Measurements from ENCODE around the gene SMYD3.

SMYD3 gene

DNA sequence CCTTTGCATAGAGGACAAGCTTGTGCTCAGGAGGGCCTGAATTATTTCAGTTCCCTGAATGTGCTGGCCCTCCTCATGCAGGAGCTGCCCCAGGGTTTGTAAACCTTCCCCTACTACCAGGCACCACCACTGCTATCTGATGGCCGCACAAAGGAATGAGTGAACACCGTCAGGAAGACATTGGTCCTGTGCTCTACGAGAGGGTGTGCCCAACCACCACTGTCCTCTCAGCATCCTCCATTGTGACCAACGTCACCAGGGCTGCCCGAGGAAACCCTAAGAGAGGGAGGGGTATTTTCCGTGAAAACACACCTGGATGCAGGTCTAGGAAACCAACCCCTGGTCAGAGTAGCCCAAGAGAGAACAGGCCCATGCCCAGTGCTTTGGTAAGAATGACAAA, 694.8 kb downstream of the SMYD3 start:
- intact Hi-C loops (cut with DNase I): no loop called here
- no peak for DNase-seq

DNA sequence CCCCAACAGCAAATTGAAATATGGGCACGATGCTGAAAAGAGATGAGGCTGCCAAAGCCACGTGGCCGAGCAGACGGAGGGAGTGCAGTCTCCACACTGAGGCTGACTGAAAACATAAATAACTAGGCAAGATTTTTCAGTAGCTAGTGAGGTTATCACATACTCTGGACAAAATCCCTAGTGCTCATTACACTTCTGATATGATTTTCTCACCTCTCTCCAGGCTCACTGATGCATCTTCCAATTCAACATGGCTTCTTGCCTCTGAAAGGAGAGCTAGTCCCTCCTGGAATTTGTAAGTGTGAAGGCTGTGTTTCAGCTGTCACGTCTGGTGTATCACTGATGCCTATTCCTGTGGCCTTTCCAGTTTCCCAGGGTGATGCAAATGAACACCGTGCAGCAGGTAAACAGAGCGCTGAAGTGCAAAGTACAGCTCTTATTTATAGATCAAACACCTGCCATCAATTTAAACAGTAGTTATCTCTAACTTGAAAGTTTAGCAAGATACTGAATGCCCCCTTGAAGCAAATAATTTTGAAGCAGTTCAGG, 696.2 kb downstream of the SMYD3 start:
- intact Hi-C loops (cut with DNase I): no loop called here
- no peak for DNase-seq

DNA sequence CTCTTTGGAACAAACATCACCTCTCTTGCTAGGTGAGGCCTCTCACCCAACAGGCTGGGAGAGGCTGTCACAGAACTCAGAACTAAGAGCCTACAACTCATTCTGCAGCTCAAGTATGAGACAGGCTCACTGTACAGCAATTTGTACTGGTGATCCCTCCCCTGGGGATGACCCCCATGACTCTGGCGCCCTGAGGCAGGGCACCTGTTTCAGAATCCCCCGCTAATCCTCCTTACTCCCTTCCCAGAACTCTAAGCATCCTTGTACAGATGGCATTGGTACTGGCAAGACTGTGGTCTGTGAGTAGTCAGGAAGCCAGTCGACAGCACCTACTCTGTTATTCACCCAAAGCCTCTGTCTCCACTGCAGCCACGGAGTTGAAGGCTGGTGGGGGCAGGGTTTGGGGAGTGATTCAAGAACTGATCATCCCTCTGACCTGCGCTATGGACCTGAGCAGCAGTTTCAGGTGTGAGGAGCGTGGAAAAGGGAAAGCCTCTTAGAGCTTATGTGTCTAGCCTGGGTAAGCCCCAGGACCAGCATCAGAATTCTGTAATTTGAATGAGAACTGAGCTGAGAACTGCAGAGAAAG, 696.8 kb downstream of the SMYD3 start:
- DNase-seq: no peak
- intact Hi-C loops (cut with DNase I): no loop called here

DNA sequence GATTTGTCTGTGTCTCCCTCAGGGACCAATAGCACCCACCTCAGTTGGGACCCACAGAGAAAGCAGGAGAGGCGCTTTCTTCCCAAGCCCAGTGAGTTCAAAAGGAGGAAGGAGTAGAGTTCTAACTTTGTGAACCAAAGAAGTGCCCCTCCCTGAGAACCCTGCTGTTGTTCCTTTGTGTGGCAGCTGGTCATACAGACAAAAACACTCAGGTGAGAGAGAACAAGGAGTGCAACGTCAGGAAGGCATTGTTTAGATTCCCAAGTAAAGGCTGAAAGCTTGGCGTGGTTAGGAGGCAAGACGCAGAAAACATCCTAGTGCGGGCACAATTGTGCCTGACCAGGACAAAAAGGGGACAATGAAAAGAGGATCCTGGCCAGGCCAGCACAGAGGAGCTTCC, 697.7 kb downstream of the SMYD3 start:
- intact Hi-C loops (cut with DNase I): no loop called here
- peak in 1 of 42 donors; percentile 20 for DNase-seq

DNA sequence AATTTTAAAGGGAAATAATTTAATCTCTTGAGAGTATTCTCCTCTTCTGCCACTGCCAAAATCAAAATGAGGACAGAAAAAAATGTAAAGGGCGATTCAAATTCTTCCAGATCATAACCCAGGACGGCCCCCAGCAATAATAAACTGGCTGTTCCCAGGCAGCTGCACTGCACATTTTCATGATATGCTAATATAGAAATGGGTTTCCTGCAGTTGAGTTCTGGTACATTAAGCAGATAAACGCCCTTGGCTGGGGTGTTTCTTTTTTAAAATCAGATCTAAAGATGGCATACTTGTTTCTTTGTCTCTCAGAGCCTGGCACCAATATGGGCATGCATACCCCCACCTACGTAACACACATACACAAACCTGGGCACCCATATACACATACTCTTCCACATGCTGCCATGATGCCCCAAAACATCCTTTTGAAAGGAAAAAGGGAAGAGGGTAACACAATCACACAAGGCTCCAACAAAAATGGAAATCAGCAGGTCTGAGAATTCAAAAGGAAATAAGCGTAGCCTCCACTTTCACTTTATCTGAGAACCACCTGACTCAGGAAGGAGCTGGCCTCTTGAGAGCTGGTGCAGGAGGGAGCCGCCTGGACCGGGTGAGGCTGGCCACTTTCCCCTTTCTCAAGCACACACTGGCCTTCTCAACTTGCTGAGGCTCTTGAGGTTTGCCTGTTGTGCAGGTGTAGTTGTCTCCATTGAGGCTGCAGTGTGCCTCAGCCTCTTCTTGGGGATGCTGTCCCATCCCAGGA, 698.9 kb downstream of the SMYD3 start:
- DNase-seq: no peak
- intact Hi-C loops (cut with DNase I): no loop called here

DNA sequence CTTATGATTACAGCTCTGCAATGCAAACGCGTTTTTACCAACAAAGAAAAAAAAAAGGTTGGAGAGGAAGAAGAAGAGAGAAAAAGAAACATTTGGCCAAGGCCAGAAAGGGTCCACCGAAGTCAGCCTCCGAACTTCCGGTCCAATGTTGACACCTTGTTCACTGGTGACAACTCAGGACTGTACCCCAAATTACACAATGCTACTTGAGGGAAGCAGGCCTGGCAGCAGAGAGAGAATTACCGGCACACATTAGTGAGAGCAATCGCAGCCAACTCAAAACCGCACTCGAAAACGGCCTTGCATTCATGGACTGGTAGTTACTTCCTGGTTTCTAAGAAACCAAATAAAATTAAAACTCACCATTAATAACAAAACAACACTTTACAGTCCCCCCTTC, 699.8 kb downstream of the SMYD3 start:
- DNase-seq: peak in 8 of 42 donors; percentile 6 to 57 (median 20)
- intact Hi-C loops (cut with DNase I): no loop called here

DNA sequence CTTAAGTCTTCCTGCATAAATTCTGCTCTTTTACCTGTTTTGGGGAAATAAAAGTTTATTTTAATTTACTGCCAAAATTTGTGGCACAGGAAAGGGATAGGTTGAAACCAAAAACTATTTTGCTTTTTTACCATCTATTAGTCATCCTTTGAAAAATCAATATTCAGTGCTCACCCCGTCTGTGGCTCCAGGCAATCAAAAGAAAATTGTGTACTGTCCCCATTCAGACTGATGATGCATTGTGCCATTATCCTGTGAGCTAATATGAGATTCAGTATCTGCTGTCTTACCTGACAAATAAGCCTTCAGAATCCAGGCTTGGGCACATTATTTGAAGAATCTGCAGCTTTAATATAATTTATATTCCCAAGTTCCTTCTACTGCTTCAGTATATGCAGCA, 701.5 kb downstream of the SMYD3 start:
- intact Hi-C loops (cut with DNase I): no loop called here
- no peak for DNase-seq

DNA sequence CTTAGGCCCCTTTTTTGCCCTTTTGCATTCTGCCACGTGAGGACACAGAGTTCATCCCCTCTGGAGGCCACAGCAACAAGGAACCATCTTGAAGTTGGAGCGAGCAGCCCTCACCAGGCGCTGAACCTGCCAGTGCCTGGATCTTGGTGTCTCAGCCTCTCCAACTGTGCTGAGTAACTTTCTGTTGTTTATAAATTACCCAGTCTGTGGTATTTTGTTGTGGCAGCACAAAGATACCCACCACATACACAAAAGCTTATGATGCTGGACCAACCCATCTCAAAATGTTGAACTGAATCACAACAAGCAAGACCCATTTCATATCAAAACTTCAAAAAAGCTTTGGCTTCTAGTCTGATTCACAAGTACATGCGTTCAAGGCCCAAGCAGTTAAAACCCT, 702.4 kb downstream of the SMYD3 start:
- intact Hi-C loops (cut with DNase I): no loop called here
- no peak for DNase-seq

DNA sequence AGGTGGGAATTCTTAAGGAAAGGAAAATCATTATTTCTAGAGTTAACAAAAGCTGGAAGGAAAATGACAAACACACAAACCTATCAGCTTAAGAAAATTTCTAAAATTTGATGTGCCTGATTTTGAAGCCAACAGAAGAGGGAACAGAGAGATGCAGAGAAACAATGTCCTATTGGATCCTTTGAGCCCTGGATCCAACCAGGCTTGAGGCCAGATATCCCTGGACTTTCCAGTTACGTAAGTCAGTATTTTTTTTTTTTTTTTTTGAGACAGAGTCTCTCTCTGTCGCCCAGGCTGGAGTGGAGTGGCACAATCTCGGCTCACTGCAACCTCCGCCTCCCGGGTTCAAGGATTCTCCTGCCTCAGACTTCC, 703.4 kb downstream of the SMYD3 start:
- intact Hi-C loops (cut with DNase I): no loop called here
- DNase-seq: no peak

DNA sequence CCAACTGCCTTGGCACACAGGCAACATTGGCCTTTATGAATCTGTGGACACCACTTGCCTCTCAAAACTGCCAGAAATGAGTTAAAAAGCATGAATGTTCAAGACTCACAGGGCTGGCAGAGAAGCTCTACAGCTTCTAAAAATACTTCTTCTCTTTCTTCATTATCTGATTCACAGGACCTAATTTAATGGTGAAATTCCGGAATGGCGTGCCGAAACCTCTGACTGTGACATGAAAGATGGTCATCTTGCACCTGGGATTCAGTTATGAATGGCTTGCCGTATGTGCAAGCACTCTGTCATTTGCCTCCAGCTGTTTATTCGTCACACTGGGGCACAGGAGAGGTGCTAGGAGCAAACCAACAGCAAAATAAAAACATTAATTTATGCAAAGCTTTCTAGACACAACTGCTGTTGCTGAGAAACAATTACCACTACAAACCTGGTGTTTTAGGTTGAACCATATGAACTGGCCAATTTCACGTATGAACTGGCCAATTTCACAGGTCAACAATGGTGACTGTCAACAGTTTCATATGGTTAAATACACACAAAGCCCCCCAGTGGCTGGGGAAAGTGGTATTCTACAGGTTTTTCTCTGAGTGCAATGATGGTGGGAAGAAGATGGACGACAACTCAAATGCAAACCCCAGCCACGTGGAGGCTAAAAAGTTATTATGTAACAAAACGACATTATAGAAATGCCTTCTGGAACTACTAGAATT, 704.0 kb downstream of the SMYD3 start:
- DNase-seq: no peak
- intact Hi-C loops (cut with DNase I): no loop called here

DNA sequence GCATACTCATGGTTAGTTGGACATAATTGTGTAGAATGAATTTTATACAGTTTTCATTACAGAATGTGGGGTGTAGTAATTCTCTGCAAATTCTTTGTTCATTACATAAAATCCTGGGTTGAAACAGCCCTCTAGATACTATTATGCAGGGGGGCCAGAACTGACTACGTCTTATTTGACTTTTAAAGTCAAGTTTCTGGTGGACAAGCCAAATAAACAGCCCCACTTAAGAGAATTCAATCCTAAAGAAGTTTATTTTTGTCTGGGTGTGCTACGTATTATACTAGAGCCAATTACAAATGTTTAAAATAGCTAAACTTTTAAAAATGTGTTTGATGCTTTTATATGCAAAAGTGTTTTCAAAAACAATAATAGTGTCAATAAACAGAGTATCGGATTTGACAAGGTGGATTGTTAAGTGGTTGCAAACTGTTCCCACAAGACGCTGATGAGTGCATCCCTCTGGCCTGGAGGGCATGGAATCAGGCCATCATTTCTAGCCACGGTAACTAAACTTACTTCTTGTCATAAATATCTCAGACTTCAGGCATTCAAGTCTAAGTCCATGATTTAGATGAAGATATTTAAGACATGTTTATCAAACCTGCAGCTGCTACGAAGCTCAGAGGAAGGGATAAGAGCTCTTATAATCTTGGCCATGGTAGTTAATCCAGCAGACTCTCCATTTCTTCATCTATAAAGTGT, 706.0 kb downstream of the SMYD3 start:
- intact Hi-C loops (cut with DNase I): no loop called here
- no peak for DNase-seq

DNA sequence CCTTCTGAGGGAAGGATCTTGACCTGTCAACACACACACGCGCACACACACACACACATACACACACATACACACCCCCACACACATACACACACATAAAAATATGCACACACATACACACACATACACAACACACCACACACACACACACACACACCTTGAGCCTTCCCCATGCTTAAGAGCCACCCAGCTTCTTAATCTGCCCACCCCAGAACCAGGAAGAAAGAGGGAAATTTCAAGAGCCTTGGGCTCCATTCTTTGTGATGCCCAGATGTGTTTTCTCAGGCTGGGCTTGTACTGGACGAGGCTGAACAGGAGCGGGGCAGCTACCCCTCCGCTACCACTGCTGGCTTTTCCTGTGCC, 708.7 kb downstream of the SMYD3 start:
- intact Hi-C loops (cut with DNase I): no loop called here
- DNase-seq: no peak

DNA sequence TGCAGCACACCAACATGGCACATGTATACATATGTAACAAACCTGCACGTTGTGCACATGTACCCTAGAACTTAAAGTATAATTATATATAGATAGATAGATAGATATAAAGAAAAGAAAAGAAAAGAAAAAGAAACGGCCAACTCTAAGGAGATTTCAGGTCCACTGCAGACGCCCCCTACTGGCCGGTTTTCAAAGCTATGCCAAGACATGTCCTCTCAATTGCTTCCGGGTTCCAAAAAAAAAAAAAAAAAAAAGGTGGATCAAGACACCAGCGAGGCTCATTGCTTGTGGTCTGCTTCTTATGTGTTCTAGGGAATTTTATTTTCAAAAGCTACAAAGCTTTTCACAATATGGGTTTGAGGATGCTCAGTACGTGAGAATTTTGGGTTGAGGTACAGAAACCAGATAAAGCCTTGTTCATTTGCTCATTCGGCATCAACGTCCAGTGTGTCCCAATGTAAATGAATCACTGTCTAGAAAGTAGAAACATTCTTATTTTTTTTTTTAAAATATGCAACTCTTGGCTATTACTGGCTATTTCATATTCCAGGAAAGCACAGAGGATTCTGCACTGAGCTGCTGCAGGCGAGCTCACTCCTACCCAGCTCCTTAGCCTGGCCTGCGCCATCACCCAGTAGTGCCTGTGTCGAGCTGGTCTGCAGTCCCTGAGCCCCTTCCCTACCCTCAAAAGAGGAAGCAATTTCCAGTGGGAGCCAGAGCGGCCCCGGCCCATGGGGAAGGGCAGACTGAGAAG, 709.3 kb downstream of the SMYD3 start:
- intact Hi-C loops (cut with DNase I): no loop called here
- peak in 2 of 42 donors; percentile 15 to 22 for DNase-seq

DNA sequence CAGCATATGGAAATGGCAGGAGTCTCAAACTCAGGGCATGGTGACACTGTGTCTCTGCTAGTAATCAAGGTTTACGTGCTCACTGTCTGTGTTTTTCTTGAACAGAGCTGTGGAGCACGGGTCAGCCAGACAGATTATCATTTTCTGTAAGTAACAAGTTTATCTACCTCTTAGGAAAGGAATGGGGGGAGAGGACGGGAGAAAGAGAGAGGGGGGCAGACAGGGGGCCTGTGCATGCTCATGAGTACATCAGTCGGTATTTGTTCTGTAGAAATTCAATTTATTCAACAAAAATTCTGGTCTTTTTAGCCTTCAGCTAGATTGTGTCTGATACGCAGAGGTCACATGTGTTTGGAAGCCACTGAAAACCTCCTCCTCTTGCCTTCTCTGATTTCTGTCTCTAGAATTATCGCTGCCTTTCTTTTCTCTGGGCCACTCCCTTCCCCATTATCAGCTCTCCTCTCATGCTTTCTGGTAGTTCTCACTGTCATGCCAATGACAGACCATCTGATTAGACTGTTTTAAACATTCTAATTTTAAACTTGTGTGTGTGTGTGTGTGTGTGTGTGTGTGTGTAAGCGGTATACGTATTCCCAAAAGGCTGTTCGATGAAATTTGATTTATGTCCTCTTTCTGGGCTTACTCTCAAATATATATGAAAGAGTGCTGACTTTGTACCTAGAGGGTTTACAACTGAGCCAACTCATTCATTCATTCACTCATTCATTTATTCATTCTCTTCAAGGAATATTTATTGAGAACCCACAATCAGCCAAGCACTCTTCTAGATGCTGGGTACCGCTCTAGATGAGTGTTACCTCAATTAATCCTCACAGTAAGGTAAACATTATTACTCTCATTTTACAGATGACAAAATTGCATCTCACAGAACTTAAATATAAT, 715.4 kb downstream of the SMYD3 start:
- intact Hi-C loops (cut with DNase I): no loop called here

DNA sequence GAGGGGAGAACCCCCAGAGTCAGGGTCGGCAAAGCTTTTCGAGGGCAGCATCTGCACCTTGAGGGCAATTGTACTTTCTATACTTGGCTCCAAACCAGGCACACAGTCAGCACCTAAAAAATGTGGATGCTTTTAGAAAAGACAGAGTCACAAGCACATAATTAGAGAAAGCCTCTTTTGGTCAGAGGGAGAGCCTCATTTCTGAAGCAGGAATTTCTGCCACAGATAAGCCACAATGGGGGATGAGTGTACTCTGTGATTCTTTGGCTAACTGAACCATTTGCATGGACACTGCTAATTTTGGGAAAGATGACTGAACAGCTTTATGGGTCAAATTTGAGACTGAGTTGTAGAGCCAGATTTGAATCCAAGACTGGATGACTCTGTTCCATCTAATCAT, 716.6 kb downstream of the SMYD3 start:
- intact Hi-C loops (cut with DNase I): no loop called here

More for the DNA sequence above, 715.4 kb downstream of the SMYD3 start:
- DNase-seq: no peak

DNA sequence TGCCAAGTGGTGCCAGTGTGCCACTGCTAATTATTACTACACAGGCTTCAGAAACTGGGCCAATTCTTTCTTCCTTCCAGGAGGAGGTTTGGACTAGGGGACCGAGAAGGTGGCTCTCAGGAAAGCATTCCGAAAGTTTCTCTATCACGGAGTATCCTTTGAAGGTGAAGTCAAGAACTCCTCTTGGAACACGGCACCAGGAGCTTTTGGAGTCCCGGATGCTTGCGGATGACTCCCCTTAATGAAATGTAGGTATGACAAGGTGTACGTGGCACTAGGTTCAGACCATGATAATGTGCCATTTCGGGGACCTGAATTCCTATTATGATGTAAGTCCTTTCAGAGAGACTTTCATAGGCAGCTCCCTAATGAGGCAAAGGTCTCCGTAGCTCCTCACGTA, 718.2 kb downstream of the SMYD3 start:
- intact Hi-C loops (cut with DNase I): no loop called here
- no peak for DNase-seq

More for the DNA sequence above, 716.6 kb downstream of the SMYD3 start:
- no peak for DNase-seq

DNA sequence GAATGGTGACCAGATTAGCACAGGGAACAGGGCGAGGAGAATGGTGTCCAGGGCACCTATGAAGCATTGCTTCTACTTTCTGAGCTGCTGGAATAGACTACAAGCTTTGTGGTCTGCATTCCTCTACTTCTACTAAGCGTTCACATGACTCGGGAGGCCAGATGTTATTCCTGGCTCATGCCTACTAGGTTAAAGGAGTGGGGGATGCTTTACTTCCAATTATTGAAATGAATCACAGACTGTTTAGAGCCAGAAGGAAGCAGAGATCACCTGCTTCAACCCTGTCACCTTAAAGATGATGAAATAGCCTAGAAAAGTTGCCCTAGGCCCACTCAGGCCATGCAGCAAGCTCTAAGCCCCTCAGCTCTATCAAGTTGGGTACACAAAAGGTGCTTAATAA, 718.8 kb downstream of the SMYD3 start:
- DNase-seq: no peak
- intact Hi-C loops (cut with DNase I): no loop called here

DNA sequence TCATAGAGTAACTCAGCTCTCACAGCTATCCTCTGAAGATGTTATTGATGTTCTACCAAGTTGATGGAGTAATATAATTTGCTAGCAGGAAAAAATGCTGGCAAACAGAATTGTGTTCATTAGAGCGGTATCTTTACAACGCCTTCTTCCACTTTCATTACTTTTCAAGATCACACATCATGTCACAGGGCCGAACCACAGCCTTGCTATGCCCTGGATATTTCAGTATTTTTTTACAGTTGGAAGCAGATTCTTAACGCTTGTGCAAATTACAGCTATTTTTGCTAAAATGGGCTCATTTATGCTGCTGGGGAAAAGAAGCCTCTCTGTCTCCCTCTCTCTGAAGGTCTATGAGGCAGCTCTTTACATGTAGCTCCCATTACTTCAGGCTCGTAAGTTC, 720.1 kb downstream of the SMYD3 start:
- no peak for DNase-seq
- intact Hi-C loops (cut with DNase I): no loop called here

Data from head of caudate nucleus (tissue), 42 donors.